Vagina (tissue), 2 donors: ENCODE results near the gene TAX1BP1. TPM values are rescaled to one million over a fixed set of nuclear protein-coding genes. Genes with fewer than 3 reads are reported as not detected.

Source experiments
- DNase-seq, 2 donors: peaks; one replicate each; pipeline ENCODE4 v3.0.0-alpha.2; 2017; ENCODE audit errors: extremely low spot score in 2 of 2
- H3K27ac ChIP-seq: fragments of 200-600 bp; sonication (generic); one replicate; pipeline ENCODE4 v1.5.1; 2019
- H3K27me3 ChIP-seq: fragments of 200-600 bp; sonication (generic); one replicate; pipeline ENCODE4 v1.5.1; 2019
- H3K36me3 ChIP-seq, 2 donors: fragments of 200-600 bp; sonication (generic); one replicate each; pipeline ENCODE4 v1.5.1; 2017 to 2019
- H3K4me1 ChIP-seq: fragments of 200-600 bp; sonication (generic); one replicate; pipeline ENCODE4 v1.5.1; 2019
- H3K4me3 ChIP-seq, 2 donors: fragments of 200-600 bp; sonication (generic); 1 replicate in 1 of 2; 2 replicates in 1 of 2; pipeline ENCODE4 v1.5.1; 2016 to 2019
- H3K9me3 ChIP-seq: fragments of 200-600 bp; sonication (generic); one replicate; pipeline ENCODE4 v1.5.1; 2019
- POLR2A ChIP-seq, 2 donors: fragments of 450-650 bp; IDR thresholded peaks; one replicate each; pipeline ENCODE4 v1.6.1; 2017; ENCODE audit warnings: antibody characterized with exemption in 2 of 2, mild to moderate bottlenecking in 2 of 2, moderate library complexity in 2 of 2
- POLR2AphosphoS5 ChIP-seq, 2 donors: sonication (generic); formaldehyde crosslinking; IDR thresholded peaks; one replicate each; pipeline ENCODE4 v1.9.0; 2017; ENCODE audit warnings: antibody characterized with exemption in 2 of 2, mild to moderate bottlenecking in 2 of 2, low read depth in 1 of 2; ENCODE audit not compliant: insufficient read depth in 1 of 2
- intact Hi-C: fragments of 100-400 bp; cut with DNase I; formaldehyde crosslinking; loops from one replicate; pipeline ENCODE4 v1.15.1; 2023
- total RNA-seq: library from RNA; depleted of rRNA; stranded (reverse); fragments of >200 nt; gene quantifications from one replicate; pipeline ENCODE4 v1.2.3, GENCODE V29; 2016
- TF ChIP-seq, protein P1 (sequence below), 3 experiments: fragments of 450-650 bp in 2 of 3; fragments of 200-600 bp in 1 of 3; sonication (generic) in 1 of 3; IDR thresholded peaks; one replicate each; pipeline ENCODE4 v1.5.1; 2017 to 2019; ENCODE audit warnings: antibody characterized with exemption in 3 of 3, mild to moderate bottlenecking in 2 of 3, moderate library complexity in 2 of 3

The TAX1BP1 gene
- total RNA-seq, 1 donor from 2014 or later, result 83.2 TPM

DNA sequence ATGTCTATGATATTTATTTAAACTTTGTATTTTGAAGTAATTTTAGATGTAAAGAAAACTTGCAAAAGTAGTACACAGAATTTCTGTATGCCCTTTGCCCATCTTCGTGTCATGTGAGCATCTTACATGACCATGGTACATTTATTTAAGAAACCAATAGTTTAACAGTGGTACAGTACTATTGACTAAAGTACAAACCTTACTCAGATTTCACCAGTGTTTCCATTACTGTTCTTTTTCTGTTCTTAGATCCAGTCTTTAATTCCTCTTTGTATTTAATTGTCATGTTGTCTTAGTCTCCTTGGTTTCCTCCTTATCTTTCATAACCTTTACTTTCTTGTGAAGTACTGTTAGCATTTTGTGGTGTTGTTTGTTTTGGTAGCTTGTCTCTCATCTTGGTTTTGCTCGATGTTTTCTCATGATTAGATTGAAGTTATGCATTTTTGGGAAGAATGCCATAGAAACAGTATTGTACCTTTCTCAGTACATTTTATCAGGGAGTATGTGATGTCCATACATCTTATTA lies 24.1 kb downstream of the TAX1BP1 start:
- intact Hi-C loops, result no loop called here
- H3K36me3 ChIP-seq, result peaks cover 0 to 13% of the 10 kb centered on the region in 2 donors
- H3K9me3 ChIP-seq, result no peaks in the 10 kb centered on the region
- H3K27ac ChIP-seq, result no peak overlapping the region
- DNase-seq, result no peak
- no peaks in the 10 kb centered on the region for H3K27me3 ChIP-seq
- TF ChIP-seq, protein P1, sequence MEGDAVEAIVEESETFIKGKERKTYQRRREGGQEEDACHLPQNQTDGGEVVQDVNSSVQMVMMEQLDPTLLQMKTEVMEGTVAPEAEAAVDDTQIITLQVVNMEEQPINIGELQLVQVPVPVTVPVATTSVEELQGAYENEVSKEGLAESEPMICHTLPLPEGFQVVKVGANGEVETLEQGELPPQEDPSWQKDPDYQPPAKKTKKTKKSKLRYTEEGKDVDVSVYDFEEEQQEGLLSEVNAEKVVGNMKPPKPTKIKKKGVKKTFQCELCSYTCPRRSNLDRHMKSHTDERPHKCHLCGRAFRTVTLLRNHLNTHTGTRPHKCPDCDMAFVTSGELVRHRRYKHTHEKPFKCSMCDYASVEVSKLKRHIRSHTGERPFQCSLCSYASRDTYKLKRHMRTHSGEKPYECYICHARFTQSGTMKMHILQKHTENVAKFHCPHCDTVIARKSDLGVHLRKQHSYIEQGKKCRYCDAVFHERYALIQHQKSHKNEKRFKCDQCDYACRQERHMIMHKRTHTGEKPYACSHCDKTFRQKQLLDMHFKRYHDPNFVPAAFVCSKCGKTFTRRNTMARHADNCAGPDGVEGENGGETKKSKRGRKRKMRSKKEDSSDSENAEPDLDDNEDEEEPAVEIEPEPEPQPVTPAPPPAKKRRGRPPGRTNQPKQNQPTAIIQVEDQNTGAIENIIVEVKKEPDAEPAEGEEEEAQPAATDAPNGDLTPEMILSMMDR (IDR thresholded peaks at IDR 0.05), result no peak
- no peak for TF ChIP-seq POLR2AphosphoS5 (IDR thresholded peaks at IDR 0.05; ENCODE audit: insufficient read depth in 1 of 2, low read depth in 1 of 2)
- no peak for TF ChIP-seq POLR2A (IDR thresholded peaks at IDR 0.05)
- H3K4me3 ChIP-seq, result no peak overlapping the region
- no peaks in the 10 kb centered on the region for H3K4me1 ChIP-seq

DNA sequence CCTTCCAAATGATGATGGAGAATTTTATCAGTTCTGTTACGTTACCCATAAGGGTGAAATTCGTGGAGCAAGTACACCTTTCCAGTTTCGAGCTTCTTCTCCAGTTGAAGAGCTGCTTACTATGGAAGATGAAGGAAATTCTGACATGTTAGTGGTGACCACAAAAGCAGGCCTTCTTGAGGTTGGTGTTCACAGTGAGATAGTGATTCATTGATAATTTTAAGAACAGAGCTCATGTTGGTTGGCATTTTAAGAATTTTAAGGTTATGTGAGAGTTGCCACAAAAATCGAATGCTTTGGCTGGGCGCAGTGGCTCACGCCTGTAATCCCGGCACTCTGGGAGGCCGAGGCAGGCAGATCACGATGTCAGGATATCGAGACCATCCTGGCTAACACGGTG lies 25.9 kb downstream of the TAX1BP1 start:
- Histone ChIP-seq H3K9me3 (no peaks in the 10 kb centered on the region), H3K4me3 (no peak overlapping the region), H3K36me3 (peaks cover 0 to 16% of the 10 kb centered on the region in 2 donors), H3K27me3 (no peaks in the 10 kb centered on the region), H3K4me1 (no peaks in the 10 kb centered on the region), H3K27ac (no peak overlapping the region)
- no peak for TF ChIP-seq POLR2AphosphoS5 (IDR thresholded peaks at IDR 0.05; ENCODE audit: insufficient read depth in 1 of 2, low read depth in 1 of 2)
- TF ChIP-seq, protein P1 (IDR thresholded peaks at IDR 0.05), result no peak
- TF ChIP-seq POLR2A (IDR thresholded peaks at IDR 0.05), result no peak
- no peak for DNase-seq
- intact Hi-C loops, result no loop called here

DNA sequence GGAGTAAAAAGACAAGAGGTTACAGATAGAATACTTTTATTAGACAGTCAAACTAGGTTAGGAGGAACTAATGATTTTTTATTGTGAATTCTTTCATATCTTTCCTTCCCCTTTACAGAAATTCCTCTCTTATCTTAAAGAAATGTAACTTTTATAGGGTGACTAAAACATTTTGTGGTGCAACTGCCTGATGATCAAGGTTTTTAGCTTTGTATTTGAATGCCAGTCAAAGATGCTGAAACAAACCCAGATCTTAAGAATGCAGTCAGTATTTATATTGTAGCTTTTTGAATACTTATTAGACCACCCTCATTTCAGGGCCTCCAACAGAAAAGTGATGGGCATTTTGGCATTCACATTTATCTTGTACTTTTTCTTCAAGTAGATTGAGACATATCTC lies 27.4 kb downstream of the TAX1BP1 start:
- Histone ChIP-seq H3K4me3 (no peak overlapping the region), H3K4me1 (no peaks in the 10 kb centered on the region), H3K9me3 (no peaks in the 10 kb centered on the region), H3K27me3 (no peaks in the 10 kb centered on the region), H3K27ac (no peak overlapping the region), H3K36me3 (peaks cover 0 to 6% of the 10 kb centered on the region in 2 donors)
- TF ChIP-seq POLR2A (IDR thresholded peaks at IDR 0.05), result no peak
- no peak for TF ChIP-seq POLR2AphosphoS5 (IDR thresholded peaks at IDR 0.05; ENCODE audit: insufficient read depth in 1 of 2, low read depth in 1 of 2)
- TF ChIP-seq, protein P1 (IDR thresholded peaks at IDR 0.05), result no peak
- intact Hi-C loops, result no loop called here
- DNase-seq, result no peak

DNA sequence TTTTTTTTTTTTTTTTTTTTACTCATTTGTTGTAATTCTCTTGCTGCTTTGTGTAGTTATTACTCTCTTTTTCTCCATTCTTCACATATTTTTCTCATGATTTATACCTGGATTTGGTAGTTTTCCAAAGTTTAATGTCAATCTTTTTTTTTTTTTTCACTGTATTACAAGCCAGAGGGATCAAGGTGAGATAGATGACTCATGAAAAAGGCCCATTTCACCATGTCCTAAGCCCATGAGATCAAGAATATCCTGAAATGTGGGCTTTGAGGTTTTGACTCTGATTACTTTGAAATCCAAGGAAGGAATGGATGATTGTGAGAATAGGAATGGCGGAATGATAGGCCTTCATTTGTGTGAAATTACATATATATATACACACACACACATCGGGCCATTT lies 31.1 kb downstream of the TAX1BP1 start:
- Histone ChIP-seq H3K27me3 (no peaks in the 10 kb centered on the region), H3K4me1 (peaks cover 11% of the 10 kb centered on the region), H3K27ac (no peak overlapping the region), H3K4me3 (no peak overlapping the region), H3K9me3 (no peaks in the 10 kb centered on the region), H3K36me3 (peaks cover 0 to 6% of the 10 kb centered on the region in 2 donors)
- no peak for DNase-seq
- no peak for TF ChIP-seq POLR2A (IDR thresholded peaks at IDR 0.05)
- intact Hi-C loops, result loop anchor here (10.0 kb wide), 1 partner anchor 576 kb away; no protein-coding TSS in a partner anchor

DNA sequence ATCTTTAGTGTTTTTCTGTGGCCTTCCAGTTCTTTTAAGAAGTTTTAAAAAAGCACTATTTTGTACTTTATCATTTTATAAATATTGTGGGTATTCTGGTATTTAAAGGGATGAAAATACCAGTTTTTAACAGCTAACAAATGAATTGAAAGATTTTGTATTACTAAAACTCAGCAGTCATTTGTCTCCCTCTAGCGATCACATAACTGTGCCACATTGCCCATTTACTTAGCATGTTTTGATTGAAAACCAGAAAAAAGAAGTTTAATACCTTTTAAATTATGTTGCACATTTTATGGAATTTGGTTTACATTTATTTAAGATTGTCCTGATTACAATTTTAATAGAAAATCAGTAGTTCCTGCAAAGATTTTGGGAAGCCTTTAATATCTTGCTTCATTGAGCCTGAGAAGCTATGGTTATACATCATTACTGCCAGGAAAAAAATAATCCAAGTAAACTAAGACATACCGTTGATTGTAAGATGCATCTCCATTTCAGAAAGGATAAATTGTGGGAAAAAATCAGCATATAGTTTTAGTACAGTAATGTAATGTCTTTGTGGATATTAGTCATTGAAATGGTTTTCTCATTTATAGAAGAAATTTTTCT lies 34.9 kb downstream of the TAX1BP1 start:
- TF ChIP-seq POLR2A (IDR thresholded peaks at IDR 0.05), result no peak
- TF ChIP-seq POLR2AphosphoS5 (IDR thresholded peaks at IDR 0.05; ENCODE audit: insufficient read depth in 1 of 2, low read depth in 1 of 2), result peak in 1 of 2 donors; percentile 17
- TF ChIP-seq, protein P1 (IDR thresholded peaks at IDR 0.05), result peak in 1 of 3 experiments; percentile 48
- no peaks in the 10 kb centered on the region for H3K9me3 ChIP-seq
- H3K27ac ChIP-seq, result no peak overlapping the region
- peaks cover 18% of the 10 kb centered on the region for H3K4me1 ChIP-seq
- H3K27me3 ChIP-seq, result no peaks in the 10 kb centered on the region
- intact Hi-C loops, result loop anchor here (10.0 kb wide), 1 partner anchor 580 kb away; no protein-coding TSS in a partner anchor
- H3K36me3 ChIP-seq, result peaks cover 0 to 6% of the 10 kb centered on the region in 2 donors
- H3K4me3 ChIP-seq, result no peak overlapping the region
- no peak for DNase-seq
